Inflammatory macrophage (primary cell): ENCODE measurements around the gene CDKN2A.
A peak's percentile ranks its signal among the peaks of the same experiment; 100 is the strongest.

ENCODE experiments used
- DNase-seq, 2 donors: peaks; one replicate each; pipeline ENCODE4 v3.0.0-alpha.2; 2020 to 2022

The CDKN2A gene

DNA sequence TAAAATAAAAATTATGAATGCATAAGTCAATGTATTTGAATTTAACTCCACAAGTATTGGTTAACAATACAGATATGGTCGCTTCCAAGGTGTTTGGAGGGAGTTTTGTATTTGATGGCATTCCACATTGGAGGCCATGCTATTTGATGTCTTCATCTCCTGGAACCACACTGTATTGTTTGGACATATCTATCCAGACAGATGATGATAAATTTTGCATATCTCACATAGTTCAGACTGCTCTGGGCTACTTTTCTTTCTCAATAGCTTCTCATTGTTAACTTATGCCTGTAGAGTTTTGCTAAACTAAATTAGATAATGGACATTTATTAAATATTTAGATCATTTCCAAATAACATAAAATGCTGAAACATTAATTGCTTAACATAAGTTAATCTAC lies 58.0 kb downstream of the CDKN2A start:
- DNase-seq = no peak

DNA sequence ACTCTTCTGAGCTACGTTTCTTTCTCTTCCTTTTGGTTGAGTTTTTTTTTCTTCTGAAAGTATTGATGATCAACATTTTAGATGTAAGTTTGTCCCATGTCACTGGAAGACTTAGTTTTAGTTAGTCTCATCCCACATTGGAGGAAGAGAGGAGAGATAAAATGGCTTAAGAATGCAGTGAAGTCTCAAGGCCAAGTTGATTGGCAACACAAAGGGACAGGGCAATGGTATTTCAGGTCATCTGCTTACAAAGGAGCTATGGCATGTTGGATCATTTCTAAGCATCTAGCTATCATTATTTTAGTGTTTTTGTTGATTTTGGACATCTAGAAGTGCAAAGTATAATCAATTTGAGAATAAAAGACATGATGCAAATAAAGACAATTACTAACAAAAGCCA lies 58.6 kb downstream of the CDKN2A start:
- no peak for DNase-seq

DNA sequence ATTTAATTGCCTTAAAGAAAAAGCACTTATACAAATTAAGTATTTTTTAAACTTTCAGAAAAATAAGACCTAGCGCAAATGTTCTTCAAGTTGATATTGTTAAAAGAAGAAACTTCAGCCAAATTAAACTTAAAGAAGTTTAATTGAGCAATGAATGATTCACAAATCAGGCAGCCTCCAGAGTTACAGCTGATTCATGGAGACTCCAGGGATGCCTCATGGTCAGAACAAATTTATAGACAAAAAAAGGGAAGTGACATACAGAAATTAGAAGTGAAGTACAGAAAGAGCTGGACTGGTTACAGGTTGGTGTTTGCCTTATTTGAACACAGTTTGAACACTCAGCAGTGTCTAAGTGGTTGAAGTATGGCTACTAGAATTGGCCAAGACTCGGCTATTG lies 60.3 kb downstream of the CDKN2A start:
- peak; percentile 57 to 58 for DNase-seq

DNA sequence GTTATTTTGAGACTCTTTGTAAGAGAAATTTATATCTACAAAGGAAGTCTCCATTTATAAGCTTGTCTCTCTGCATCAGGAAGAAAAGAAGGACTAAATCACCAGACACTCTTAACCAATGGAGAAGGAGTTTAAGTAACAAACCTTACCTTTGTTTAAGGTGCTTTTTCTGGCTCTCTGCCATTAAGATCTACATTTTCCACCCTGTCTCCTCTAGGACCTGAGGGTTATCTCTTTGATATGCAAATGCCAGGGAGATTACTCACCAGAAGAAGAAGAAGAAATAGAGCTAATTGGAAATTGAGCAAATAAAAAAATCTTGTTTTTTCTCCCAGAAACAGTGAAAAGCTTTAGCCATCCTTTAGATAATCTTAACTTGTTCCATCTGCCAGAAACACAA lies 60.9 kb downstream of the CDKN2A start:
- no peak for DNase-seq

DNA sequence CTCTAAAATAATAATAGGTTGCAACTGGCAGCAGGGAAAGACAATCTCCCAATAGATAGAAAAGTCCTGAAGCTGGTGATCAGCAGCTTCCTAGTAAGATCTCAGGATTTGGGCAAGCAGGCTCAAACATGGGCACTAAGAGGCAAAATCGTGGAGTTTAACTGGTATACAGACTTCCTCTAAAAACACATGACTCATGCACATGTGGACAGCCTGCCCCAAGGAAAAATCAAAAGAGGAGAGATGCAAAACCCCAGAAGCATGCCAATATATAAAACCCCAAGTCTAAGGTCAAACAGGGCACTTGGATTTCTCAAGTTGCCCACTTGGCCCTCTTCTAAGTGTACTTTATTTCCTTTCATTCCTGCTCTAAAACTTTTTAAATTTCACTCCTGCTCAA lies 62.8 kb downstream of the CDKN2A start:
- DNase-seq = peak; percentile 7 to 24

DNA sequence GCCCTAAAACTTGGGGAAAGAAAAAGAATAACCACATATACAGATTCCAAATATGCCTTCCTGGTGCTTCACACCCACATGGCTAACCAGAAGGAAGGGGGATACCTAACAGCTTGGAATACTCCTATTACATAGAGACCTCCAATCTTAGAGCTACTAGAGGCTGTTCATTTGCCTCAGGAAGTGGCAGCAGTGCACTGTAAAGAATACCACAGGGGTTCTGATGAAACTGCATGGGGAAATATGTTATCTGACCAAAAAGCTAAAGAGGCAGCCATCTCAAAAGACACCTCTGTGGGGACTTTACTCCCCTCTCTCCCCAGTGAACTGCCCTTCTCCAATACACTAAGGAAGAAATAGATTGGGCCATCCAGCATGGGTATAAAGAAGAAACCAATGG lies 66.4 kb downstream of the CDKN2A start:
- DNase-seq = no peak

DNA sequence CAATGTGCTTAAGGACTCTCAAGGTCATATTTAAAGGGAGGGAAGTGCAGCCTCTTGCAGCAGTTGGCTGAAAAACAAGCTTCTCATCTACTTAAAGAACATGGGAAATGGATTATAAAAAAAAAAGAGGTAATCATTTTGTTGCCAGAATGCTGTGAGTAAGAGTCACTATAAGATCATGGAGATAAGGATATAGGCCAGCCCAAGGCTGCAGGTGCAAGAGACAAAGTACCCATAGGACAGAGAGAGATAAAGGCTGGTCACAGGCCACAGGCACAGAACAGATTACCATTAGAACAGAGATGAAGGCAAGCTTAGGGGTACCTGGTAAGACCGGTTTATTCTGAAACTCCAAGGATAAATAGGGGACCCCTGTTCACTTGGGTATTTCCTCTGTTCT lies 70.5 kb downstream of the CDKN2A start:
- DNase-seq = no peak

DNA sequence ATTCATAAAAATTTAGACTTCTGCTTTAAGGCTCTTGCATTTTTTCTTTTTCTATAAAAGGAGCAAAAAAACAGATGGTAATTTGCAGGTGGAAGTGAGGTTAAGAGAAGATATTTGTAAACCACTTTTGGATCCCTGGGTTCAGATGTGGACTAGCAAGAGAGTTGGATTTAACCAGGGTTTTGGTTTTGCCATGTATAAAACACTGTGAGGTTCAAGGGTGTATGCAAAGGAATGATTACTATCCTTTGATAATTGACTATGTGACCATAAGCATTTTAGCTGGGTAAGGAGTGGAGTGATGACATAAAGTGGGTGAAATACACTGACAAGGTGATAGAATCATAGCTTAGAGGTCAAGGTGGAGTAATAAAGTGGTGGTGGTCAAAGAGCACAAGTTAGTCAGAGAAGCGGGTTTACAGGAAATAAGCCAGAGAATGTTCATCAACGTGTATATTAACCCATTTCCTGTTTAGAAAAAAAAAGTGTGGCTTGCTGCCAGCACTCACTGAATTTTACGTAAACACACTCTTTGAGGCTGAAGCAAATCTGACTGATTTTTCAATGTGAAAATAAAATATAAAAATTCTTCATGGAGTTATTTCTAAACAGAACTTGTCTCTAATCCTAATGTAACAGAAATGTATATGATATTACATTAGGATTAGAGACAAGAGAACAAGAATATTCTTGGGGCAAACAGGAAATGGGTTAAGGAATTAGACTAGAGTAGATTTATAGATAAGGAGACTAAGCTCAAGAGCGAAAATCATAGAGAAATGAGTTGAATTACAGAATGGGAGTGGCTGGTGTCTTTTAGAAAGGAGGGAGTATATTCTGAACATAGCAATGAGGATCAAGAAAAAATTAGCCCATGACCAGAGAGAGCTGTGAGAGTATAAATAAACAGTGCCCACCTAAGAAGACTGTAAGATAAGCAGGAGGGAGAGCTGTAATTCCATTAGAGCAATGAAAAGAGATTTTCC lies 74.5 kb downstream of the CDKN2A start:
- DNase-seq = no peak
